ENCODE measurements around the gene ANKRD13D. TPM values are rescaled to one million over a fixed set of nuclear protein-coding genes. Genes with fewer than 3 reads are reported as not detected.

The ANKRD13D gene
- total and polyA plus RNA-seq, 2 of the 8 experiments (the other 6 are each of a cell fraction or from before 2014, with no cell fraction given): 24.9 to 26.5 TPM

DNA sequence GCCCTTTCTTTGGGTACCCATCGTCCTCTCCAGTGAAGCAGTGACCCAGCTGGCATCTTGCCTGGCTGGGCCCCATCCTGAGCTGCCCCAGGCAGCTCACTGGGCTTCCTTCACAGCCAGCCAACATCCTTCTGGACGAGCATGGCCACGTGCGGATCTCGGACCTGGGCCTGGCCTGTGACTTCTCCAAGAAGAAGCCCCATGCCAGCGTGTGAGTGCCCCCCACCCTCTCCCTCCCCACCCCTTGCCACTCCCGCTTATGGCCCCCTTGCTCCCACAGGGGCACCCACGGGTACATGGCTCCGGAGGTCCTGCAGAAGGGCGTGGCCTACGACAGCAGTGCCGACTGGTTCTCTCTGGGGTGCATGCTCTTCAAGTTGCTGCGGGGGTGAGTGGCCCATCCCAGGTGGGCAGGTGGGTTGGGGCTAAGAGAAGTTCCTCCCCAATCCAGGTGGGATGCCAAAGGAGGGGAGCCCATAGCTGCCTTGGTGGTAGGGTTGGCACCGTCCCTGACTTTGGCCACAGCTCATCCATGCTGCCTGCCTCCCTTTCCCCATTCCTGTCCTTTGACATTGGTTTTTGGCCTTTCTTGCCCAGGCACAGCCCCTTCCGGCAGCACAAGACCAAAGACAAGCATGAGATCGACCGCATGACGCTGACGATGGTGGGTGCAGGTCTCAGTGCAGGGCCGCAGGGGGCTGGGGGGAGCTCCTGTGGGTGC lies 6.8 kb upstream of the ANKRD13D start (continued):
- TF ChIP-seq SAP30 (IDR thresholded peaks at IDR 0.05; ENCODE audit: insufficient read depth, insufficient replicate concordance, low read length) (no peak), JUN (IDR thresholded peaks at IDR 0.05; ENCODE audit: low read depth, low read length) (no peak), KDM1A (IDR thresholded peaks at IDR 0.05; ENCODE audit: borderline replicate concordance, low read length) (no peak), TAF1 (IDR thresholded peaks at IDR 0.05; ENCODE audit: low read depth, low read length) (no peak), HDAC2 (IDR thresholded peaks at IDR 0.05; ENCODE audit: borderline replicate concordance in 1 of 2, low read depth in 2 of 2, low read length in 2 of 2) (no peak)
